GM19468 (cell line): ENCODE data around the gene CCNT2.
A peak's percentile ranks its signal among the peaks of the same experiment; 100 is the strongest.
"Not testable (repeated sequence)": the region's sequence is repeated elsewhere in the genome, so short reads cannot be mapped to it uniquely, and the experiment has no call there.

Experiments
- ATAC-seq: cut with Tn5 transposase; IDR thresholded peaks from one replicate; pipeline ENCODE4 v1.9.1; 2021; ENCODE audit warnings: mild to moderate bottlenecking, moderate library complexity, moderate number of reproducible peaks; ENCODE audit not compliant: unreplicated experiment; ENCODE audit errors: extremely low read depth

Gene CCNT2

DNA sequence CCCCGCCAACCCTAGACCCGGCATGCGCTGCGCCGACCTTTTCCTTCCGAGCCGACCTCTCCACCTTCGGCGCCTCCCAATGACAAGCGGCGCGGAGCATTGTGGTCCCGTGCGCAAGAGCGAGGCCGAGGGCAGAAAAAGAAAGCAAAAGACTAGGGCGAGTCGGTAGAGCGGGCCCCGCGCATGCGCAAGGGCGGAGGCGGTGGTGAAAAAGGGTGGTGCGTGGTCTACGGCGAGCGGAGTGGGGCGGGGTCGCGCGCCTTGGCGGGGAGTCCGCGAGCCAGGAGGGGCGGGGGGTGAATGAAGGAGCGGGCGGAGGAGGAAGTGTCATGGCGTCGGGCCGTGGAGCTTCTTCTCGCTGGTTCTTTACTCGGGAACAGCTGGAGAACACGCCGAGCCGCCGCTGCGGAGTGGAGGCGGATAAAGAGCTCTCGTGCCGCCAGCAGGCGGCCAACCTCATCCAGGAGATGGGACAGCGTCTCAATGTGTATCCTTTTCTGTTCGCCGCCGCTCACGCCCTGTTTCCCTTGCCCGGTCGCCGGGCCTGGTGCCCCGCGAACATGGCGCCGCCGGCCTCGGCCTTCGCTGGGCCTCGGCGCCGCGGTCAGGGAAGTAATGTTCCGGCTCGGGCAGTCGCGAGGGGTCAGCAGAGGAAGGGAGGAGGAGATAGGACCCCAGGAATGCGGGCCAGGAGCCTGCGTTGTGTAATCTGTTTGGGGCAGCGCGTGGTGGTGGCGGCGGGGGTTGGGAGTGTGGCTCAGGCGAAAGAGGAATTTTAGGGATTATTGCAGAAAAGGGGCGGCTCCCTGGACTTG, at the start of gene CCNT2:
CCNT2 (plus strand) TSS at position 297 of the 815 bp plus-strand sequence; CDS start at position 330, 33 bp downstream.
- ATAC-seq, result peak; percentile 92

DNA sequence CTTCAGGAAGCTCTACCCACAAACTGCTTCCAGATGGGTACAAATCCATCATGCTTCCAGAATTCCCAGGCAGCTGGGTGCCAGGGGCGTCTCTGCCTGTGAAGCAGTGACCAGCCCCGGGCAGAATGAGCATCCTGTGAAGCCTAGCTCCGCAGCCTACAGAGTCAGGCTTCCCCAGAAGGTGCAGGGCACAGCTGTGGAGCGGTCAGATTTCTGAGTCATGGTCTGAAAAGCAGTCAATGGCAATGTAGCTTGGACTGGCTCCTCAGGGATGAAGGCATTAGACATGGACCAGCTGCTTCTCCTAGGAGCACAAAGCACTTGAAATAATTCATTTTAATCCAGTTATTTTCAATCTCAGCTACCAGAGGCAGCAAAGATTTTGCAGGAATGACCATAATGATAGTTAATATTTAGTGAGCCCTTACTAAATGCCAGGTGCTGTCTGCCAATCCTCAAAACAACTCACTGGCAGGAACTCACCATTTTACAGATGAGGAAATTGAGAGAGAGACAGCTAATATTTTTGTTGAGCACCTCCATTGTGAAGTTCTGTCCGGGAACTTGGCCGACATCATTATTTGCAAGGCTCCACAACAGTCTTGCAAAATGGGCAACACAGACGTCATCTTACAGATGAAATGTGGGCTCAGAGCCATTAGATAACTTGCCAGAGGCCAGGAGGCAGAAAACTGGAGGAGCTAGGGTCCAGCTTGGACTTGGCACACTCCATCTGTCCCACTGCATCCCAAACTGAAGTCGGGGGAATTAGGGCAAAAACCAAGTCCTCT, 48.5 kb upstream of the CCNT2 start:
- ATAC-seq, result no peak

DNA sequence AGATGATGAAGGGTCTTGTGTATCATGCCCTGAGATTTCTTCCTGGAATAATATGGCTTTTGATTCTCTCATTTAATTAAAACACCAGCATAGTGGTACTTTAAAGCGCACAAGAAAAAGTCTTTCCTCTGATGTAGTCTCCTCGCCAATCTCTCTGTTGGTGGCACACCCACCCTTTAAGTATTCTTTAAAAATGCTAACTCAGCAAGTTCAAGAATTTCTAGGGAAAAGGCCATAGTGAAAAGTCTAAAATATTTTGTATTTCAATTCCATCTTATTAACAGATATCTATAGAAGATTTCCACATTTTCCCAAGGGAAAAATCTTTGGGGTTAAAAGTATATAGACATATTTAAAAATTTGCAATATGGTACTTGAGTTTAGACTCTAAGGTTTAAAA, 45.5 kb upstream of the CCNT2 start:
- no peak for ATAC-seq

DNA sequence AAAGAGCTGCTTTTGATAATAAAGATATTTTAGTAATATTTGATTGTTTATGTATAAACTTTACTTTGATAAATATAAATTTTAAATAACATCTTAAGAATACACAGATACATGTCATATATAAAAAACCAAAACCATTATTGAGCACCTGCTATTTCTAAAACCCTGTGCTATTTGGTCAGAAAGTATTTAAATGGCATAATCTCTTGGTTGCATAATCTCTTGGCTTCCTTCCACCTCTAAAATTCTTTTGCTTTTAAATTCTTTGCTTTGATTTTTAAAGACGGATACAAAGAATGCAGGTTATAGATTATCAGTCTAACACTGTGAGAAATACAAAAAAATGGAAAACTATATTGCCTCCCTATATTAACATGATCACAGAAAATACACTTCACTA, 43.3 kb upstream of the CCNT2 start:
- ATAC-seq, result no peak

DNA sequence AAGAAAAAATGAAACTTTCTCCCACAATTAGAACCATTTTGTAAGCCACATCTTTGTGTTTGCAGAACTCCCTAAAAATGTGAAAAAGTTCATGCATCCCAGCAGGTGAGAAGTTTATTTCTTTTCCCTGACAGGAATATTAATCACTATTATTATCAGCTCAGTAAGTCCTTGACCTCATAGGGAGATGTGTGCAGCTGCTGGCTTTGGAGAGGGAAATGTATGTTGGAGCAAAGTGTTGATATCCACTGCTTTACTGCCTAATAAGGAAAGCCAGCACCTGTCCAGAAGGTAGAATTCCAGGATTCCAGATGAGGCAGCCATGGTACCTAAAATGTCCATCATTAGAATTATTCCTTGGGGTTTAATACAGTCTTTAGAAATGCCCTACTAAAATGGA, 35.8 kb upstream of the CCNT2 start:
- no peak for ATAC-seq

DNA sequence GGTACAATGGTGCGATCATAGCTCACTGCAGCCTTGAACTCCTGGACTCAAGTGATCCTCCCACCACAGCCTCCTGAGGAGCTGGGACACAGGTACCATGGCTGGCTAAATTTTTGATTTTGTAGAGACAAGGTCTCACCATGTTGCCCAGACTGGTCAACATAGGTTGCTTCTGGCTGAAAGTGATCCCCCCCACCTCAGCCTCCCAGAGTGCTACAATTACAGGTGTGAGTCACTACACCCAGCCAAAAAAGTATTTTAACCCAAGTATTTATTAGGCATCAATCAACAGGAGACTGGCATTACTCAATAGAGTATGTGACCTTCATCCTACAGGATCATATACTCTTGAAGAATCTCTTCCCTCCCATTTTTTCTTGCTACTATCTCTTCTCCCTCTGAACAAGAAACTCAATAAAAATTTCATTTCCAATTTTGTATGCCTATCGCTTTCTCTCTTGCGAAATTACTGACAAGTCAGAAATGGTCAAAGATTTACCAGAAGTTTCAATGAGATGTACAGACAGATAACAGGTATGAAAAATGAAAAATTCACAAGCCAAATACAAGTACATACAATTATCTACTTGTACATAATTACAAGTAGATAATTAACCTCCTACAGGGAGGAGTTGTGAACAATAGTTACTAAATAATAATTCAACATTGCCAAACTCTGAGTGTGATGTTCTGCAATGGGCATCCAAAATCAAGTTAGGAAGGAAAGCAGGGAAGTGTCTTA, 34.9 kb upstream of the CCNT2 start:
- no peak for ATAC-seq

- ATAC-seq, result no peak
Measured at GRCh38 chr2:134884435-134884834, 34.2 kb upstream of the CCNT2 start.

- no peak for ATAC-seq
Measured at GRCh38 chr2:134892282-134893035, 26.2 kb upstream of the CCNT2 start.

GRCh38 chr2:134897932-134898331, 20.7 kb upstream of the CCNT2 start:
- ATAC-seq, result no peak

DNA sequence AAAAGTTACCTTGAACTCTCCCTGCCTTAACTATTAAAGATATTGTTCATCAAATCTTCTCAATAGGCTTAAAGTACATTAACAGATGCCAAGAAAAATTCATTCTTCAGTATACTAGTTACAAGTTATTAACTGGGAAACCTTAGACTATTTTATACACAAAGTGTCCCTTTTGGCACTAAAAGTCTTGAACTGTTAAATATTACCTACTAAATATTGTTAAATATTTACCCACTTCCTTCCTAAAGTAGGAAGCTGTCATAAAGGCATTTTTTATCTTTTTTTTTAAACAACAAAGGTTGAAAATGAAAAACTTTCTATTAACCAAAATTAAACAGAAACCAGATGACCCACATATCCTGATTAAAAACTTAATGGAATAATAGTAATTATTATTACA, 19.4 kb upstream of the CCNT2 start:
- ATAC-seq, result no peak

- ATAC-seq, result no peak
Measured at GRCh38 chr2:134900151-134900550, 18.5 kb upstream of the CCNT2 start.

- not testable (repeated sequence) for ATAC-seq
Measured at GRCh38 chr2:134903701-134904100, 14.9 kb upstream of the CCNT2 start.

GRCh38 chr2:134905168-134905567, 13.5 kb upstream of the CCNT2 start:
- ATAC-seq, result no peak

DNA sequence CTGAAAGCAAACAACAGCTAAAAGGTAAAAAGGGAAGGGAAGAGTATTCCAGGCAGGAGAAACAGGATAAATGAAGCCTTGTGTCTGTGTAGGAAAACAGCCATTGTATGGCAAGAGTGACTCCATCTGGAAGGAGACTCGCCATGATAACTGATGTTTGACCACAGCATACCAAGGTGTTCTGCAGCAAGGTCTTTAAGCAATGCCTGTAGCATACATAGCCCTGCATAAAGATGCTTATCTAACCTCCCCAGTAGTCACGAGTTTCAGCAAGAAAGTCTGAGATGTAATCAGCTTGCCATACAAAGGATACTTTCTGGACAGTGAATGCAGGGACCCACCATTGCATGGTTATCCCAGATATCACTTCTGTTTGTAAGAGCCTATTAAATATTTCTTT, 11.9 kb upstream of the CCNT2 start:
- no peak for ATAC-seq

GRCh38 chr2:134907441-134908116, 11.0 kb upstream of the CCNT2 start:
- not testable (repeated sequence) for ATAC-seq

GRCh38 chr2:134910763-134911399, 7.7 kb upstream of the CCNT2 start:
- ATAC-seq, result no peak

DNA sequence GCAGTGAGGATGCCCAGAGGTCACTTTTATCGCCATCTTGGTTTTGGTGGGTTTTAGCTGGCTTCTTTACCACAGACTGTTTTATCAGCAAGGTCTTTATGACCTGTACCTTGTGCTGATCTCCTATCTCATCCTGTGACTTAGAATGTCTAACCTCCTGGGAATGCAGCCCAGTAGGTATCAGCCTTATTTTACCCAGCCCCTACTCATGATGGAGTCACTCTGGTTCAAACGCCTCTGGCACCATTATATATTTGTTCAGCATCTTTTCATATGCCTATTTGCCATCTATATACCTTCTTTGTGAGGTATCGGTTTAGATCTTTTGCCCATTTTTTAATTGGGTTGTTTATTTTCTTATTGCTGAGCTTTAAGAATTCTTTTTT, 7.2 kb upstream of the CCNT2 start:
- ATAC-seq, result no peak

GRCh38 chr2:134912361-134912760, 6.3 kb upstream of the CCNT2 start:
- ATAC-seq, result no peak

DNA sequence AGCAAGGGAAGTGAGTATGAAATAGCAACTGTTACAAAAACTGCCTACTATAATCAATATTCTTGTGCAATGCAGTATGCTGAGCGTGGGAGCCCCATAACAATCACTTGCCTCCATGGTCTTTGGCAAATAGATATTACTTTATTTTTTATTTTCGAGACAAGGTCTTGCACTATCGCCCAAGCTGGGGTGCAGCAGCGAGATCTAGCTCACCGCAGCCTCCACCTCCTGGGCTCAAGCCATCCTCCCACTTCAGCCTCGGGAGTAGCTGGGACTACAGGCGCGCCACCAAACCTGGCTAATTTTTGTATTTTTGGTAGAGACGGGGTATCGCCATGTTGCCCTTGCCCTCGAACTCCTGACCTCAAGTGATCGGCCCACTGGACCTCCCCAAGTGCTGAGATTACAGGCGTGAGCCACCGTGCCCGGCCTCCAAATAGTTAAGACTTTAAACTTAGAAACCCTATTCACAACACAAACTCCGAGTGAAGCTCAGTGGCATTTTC, 1.2 kb upstream of the CCNT2 start:
- ATAC-seq, result no peak
